AG10803 (cell line): Measurements from ENCODE around the gene SMURF2.
"Not testable (repeated sequence)": the region's sequence is repeated elsewhere in the genome, so short reads cannot be mapped to it uniquely, and the experiment has no call there.

Experiments
- DNase-seq: peaks from one replicate; pipeline ENCODE4 v3.0.0; 2010; ENCODE audit warnings: low read depth
- H3K4me3 ChIP-seq: 2 replicates; pipeline ENCODE4 v1.5.1; 2011; ENCODE audit warnings: mild to moderate bottlenecking, low read length, control low read depth
- CTCF ChIP-seq: conservative IDR thresholded peaks from 2 replicates; pipeline ENCODE4 v1.5.1; 2011; ENCODE audit warnings: mild to moderate bottlenecking, low read length, control low read depth, inconsistent platforms

Gene SMURF2

DNA sequence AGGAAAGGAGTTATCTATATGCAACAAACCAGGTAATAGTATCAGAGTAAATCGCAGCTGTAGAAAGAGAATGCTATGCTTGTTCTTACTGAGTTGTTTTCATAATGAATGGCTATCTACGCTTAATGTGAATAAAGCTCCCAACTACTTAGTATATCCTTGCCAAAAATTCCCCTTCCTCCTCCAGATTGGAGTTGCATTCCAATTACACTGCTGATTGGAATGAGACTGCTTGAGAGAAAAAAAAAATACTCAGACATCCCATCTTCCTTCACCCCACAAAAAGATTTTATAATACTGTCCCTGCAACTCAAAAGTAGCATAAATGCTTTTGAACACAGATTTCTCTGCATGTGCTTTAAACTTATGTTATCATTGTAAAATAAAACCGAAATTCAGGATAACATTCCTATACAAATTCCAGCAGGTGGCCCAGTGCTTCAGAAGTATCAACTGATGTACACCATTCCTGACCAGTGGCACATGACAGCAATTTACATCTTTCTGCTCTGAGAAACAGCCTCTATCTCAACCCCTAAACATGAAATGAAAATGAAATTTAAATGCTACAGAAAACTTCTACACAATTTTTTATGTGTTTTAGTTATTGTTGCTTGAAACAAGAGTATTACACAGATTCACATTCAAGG, 47.0 kb downstream of the SMURF2 start:
- no peak for TF ChIP-seq CTCF
- DNase-seq, result peak; percentile 80
- H3K4me3 ChIP-seq, result no peak overlapping the region

GRCh38 chr17:64614266-64615027, 47.7 kb downstream of the SMURF2 start:
- TF ChIP-seq CTCF, result no peak
- no peak overlapping the region for H3K4me3 ChIP-seq
- DNase-seq, result no peak

DNA sequence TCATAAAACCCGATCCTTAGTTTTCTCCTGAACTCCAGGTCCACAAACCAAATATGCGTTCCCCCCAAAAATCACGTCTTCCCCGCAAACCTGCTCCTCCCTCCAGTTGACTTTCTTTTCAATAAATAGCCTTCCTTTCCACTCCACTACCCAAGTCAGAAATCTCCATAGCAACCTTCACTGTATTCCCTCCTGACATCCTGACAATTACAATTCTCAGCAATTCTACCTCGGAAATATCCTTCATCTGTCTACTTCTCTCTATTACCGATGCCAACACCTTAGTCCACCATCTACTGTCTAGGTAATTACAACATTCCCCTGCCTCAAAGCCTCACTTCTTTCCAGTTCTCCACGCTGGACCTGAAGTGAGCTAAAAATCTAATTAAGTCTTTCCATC, 50.7 kb downstream of the SMURF2 start:
- H3K4me3 ChIP-seq, result no peak overlapping the region
- no peak for DNase-seq
- TF ChIP-seq CTCF, result no peak

DNA sequence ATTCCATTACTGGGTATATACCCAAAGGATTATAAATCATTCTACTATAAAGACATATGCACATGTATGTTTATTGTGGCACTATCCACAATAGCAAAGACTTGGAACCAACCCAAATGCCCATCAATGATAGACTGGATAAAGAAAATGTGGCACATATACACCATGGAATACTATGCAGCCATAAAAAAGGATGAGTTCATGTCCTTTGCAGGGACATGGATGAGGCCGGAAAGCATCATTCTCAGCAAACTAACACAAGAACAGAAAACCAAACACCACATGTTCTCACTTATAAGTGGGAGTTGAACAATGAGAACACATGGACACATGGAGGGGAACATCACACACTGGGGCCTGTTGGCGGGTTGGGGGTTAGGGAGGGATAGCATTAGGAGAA, 51.9 kb downstream of the SMURF2 start:
- DNase-seq, H3K4me3 ChIP-seq: not testable (repeated sequence)

GRCh38 chr17:64608571-64608981, 53.5 kb downstream of the SMURF2 start:
- no peak for TF ChIP-seq CTCF
- DNase-seq, result peak; percentile 34

GRCh38 chr17:64607862-64608565, 54.1 kb downstream of the SMURF2 start:
- peak; percentile 17 for DNase-seq

More at GRCh38 chr17:64608571-64608981, 53.5 kb downstream of the SMURF2 start:
- H3K4me3 ChIP-seq, result no peak overlapping the region

DNA sequence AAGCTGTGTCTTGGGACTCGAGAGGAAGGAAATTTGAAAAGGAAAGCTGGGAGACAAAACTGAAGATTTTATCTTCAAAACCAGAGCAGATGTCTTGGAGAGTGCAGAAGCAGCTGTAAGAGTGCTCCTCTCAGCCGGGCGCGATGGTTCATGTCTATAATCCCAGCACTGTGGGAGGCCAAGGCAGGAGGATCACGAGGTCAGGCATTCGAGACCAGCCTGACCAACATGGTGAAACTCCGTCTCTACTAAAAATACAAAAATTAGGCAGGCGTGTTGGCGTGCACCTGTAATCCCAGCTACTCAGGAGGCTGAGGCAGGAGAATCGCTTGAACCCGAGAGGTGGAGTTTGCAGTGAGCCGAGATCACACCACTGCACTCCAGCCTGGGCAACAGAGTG, 57.6 kb downstream of the SMURF2 start:
- DNase-seq, H3K4me3 ChIP-seq: not testable (repeated sequence)

More at GRCh38 chr17:64607862-64608565, 54.1 kb downstream of the SMURF2 start:
- H3K4me3 ChIP-seq, result no peak overlapping the region
- no peak for TF ChIP-seq CTCF

- no peak overlapping the region for H3K4me3 ChIP-seq
- no peak for DNase-seq
- TF ChIP-seq CTCF, result no peak
Measured at GRCh38 chr17:64603987-64604386, 58.1 kb downstream of the SMURF2 start.
